Heart left ventricle (tissue), 13 donors: ENCODE data around the gene PRDM16.

Experiments used
- CTCF ChIP-seq, 12 donors: fragments of 200-600 bp; sonication (generic) in 4 of 12; IDR thresholded peaks; one replicate each; pipeline versions ENCODE4 v1.5.0 to v1.8.0; 2018 to 2022; ENCODE audit warnings: antibody characterized with exemption in 12 of 12, mild to moderate bottlenecking in 5 of 12
- POLR2A ChIP-seq, 2 donors: fragments of 450-650 bp; IDR thresholded peaks; one replicate each; pipeline ENCODE4 v1.6.1; 2017; ENCODE audit warnings: antibody characterized with exemption in 2 of 2, mild to moderate bottlenecking in 2 of 2, moderate library complexity in 2 of 2
- donor health status: ischemic (EF 13 %, LVEDD 7.1; RV severe dilation, severe dysfunction).
- donor health status: DM: no; HTN: yes; CAD: no.
- donor health status: DM: no; HTN: no; CAD: no.
- donor health status: ischemic (EF 25% LVEDD 6.9; RV normal size, moderate dysfunction).
- donor health status: ischemic (EF 25% LVEDD 5.7; RV mildly dilated, moderate dysfunction).
- donor health status: ischemic (EF 35%, LVEDD 5.7; RV mildly dilated, moderate dysfunction).
- donor health status: nonischemic (EF 11% LVEDD 7.7; RV severe dilation, severe dysfunction).
- donor health status: DM: yes; HTN: yes; CAD: no.
- donor health status: PGD.
- donor health status: ischemic (EF 29% LVEDD 5.4; RV normal size, mild dysfunction).
- donor health status: nonischemic (EF 23%, LVEDD 6.1; RV moderate dilation, normal function).

DNA sequence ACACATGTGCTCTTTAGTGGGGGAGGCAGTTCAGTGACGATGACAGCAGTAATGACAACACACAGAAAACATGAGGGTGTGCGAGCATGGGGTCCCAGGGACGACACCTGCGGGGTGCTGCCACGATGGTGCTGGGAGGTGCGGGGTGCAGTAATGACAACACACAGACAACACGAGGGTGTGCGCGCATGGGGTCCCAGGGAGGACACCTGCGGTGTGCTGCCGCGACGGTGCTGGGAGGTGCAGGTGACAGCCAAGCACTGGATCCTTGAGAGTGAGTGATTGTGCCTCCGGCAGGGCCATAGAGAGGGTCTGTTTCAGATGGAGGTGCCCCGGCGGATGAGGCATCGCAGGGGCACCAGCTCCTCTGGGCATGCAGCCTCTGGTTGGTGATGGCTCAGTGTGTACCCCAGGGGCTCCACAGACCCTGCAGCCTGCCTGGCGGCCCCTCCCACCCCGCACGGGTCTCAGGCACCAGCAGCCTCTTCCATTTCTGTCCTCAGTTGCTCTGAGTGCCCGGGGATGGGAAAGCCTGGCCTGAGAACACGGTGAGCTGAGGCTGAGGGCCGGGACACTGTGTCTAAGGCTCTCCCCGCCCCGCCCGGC lies 193.8 kb downstream of the PRDM16 start:
- TF ChIP-seq CTCF (IDR thresholded peaks at IDR 0.05) (no peak), POLR2A (IDR thresholded peaks at IDR 0.05) (no peak)
